Transverse colon (tissue), 4 donors: ENCODE results near the gene EVC. TPM values are rescaled to one million over a fixed set of nuclear protein-coding genes. Genes with fewer than 3 reads are reported as not detected.

Source experiments
- DNase-seq: peaks from one replicate; pipeline ENCODE4 v3.0.0-alpha.2; 2019
- H3K27ac ChIP-seq, 4 donors: fragments of 200-600 bp; sonication (generic); 2 replicates each; pipeline ENCODE4 v1.5.1; 2016 to 2018; ENCODE audit warnings: inconsistent platforms in 4 of 4
- H3K27me3 ChIP-seq: fragments of 200-600 bp; sonication (generic); 2 replicates; pipeline ENCODE4 v1.5.1; 2017; ENCODE audit warnings: inconsistent platforms
- H3K36me3 ChIP-seq, 4 donors: fragments of 200-600 bp; sonication (generic); 2 replicates each; pipeline ENCODE4 v1.5.1; 2017 to 2019; ENCODE audit warnings: inconsistent platforms in 4 of 4
- H3K4me1 ChIP-seq, 4 donors: fragments of 200-600 bp; sonication (generic); 2 replicates each; pipeline ENCODE4 v1.5.1; 2017 to 2020; ENCODE audit warnings: inconsistent platforms in 4 of 4
- H3K4me3 ChIP-seq, 4 donors: fragments of 200-600 bp; sonication (generic); 1 replicate in 1 of 4; 2 replicates in 3 of 4; pipeline versions ENCODE4 v1.5.1 to v1.6.1; 2017 to 2019; ENCODE audit warnings: inconsistent platforms in 4 of 4
- H3K9me3 ChIP-seq, 2 donors: fragments of 200-600 bp; sonication (generic); 2 replicates each; pipeline ENCODE4 v1.5.1; 2017 to 2019; ENCODE audit warnings: inconsistent platforms in 2 of 2
- CTCF ChIP-seq, 5 experiments: fragments of 200-600 bp in 3 of 5; fragments of 450-650 bp in 2 of 5; sonication (generic) in 3 of 5; IDR thresholded peaks; 1 replicate in 2 of 5; 2 replicates in 3 of 5; pipeline ENCODE4 v1.5.1; 2016 to 2017; ENCODE audit warnings: antibody characterized with exemption in 5 of 5, inconsistent platforms in 3 of 5, mild to moderate bottlenecking in 2 of 5, moderate library complexity in 1 of 5
- EP300 ChIP-seq: sonication (generic); formaldehyde crosslinking; IDR thresholded peaks from one replicate; pipeline ENCODE4 v1.6.1; 2017; ENCODE audit warnings: antibody characterized with exemption, low read depth
- POLR2A ChIP-seq: fragments of 450-650 bp; IDR thresholded peaks from one replicate; pipeline ENCODE4 v1.6.1; 2016; ENCODE audit warnings: antibody characterized with exemption, mild to moderate bottlenecking, moderate library complexity
- POLR2AphosphoS5 ChIP-seq, 3 donors: sonication (generic); formaldehyde crosslinking; IDR thresholded peaks; one replicate each; pipeline ENCODE4 v1.6.1; 2016; ENCODE audit warnings: antibody characterized with exemption in 3 of 3
- WGBS, 2 donors: methylation state at CpG; one replicate each; pipeline ENCODE4 v1.1.5; 2018; ENCODE audit warnings: low coverage in 1 of 2; 5-methylcytosine and 5-hydroxymethylcytosine counted together
- in situ Hi-C, 4 donors: fragments of 200-750 bp; cut with MboI; loops; one replicate each; pipeline versions ENCODE4 v1.15.0 to v1.15.1; 2017; ENCODE audit warnings: low sequenced_read_pairs in 3 of 4, low pct_ligation_motif_present in 1 of 4, low pct_unique_long_range_greater_than_20kb in 1 of 4
- intact Hi-C: fragments of 100-400 bp; cut with DNase I; formaldehyde crosslinking; loops from one replicate; pipeline ENCODE4 v1.15.1; 2023; ENCODE audit warnings: low total_unique reads
- total RNA-seq, 4 donors: library from RNA; depleted of rRNA; stranded (reverse); fragments of >200 nt; gene quantifications; one replicate each; pipeline ENCODE4 v1.1.0, GENCODE V29; 2016

Gene EVC
- total RNA-seq, 4 donors from 2014 or later: 6.0 to 45.8 (median 12.0) TPM

- TF ChIP-seq POLR2AphosphoS5 (IDR thresholded peaks at IDR 0.05) (no peak), EP300 (no peak), POLR2A (no peak), CTCF (IDR thresholded peaks at IDR 0.05) (no peak)
- DNase-seq: no peak
- 85 to 95% methylated on average over 2 of the region's 2 CpGs for WGBS, 2 donors
- Histone ChIP-seq H3K9me3 (no peaks in the 10 kb centered on the region), H3K27ac (no peak overlapping the region), H3K36me3 (no peaks in the 10 kb centered on the region), H3K27me3 (no peaks in the 10 kb centered on the region), H3K4me3 (no peak overlapping the region), H3K4me1 (no peaks in the 10 kb centered on the region)
- intact Hi-C loops (no loop called here), in situ Hi-C loops (no loop called here)
Measured at GRCh38 chr4:5738061-5738460, 27.1 kb downstream of the EVC start.

- WGBS, 2 donors: 93 to 95% methylated on average over 2 of the region's 2 CpGs
- Histone ChIP-seq H3K27me3 (no peaks in the 10 kb centered on the region), H3K4me3 (no peak overlapping the region), H3K4me1 (no peaks in the 10 kb centered on the region), H3K27ac (no peak overlapping the region), H3K9me3 (no peaks in the 10 kb centered on the region), H3K36me3 (no peaks in the 10 kb centered on the region)
- TF ChIP-seq POLR2AphosphoS5 (IDR thresholded peaks at IDR 0.05): no peak
- intact Hi-C loops (no loop called here), in situ Hi-C loops (no loop called here)
- no peak for DNase-seq
Measured at GRCh38 chr4:5742388-5742787, 31.4 kb downstream of the EVC start.

GRCh38 chr4:5742968-5743367, 32.0 kb downstream of the EVC start:
- no peak for DNase-seq
- no peak for TF ChIP-seq POLR2AphosphoS5 (IDR thresholded peaks at IDR 0.05)
- TF ChIP-seq EP300: no peak
- no peak for TF ChIP-seq CTCF (IDR thresholded peaks at IDR 0.05)
- TF ChIP-seq POLR2A: no peak
- Histone ChIP-seq H3K36me3 (no peaks in the 10 kb centered on the region), H3K9me3 (no peaks in the 10 kb centered on the region), H3K27ac (no peak overlapping the region), H3K27me3 (no peaks in the 10 kb centered on the region), H3K4me3 (no peak overlapping the region), H3K4me1 (no peaks in the 10 kb centered on the region)
- in situ Hi-C loops (no loop called here), intact Hi-C loops (no loop called here)
- WGBS, 2 donors: 70 to 79% methylated on average over 1 to 2 of the region's 2 CpGs

- TF ChIP-seq CTCF (IDR thresholded peaks at IDR 0.05) (no peak), EP300 (no peak), POLR2A (no peak), POLR2AphosphoS5 (IDR thresholded peaks at IDR 0.05) (no peak)
- Histone ChIP-seq H3K9me3 (no peaks in the 10 kb centered on the region), H3K27me3 (no peaks in the 10 kb centered on the region), H3K36me3 (no peaks in the 10 kb centered on the region), H3K4me3 (no peak overlapping the region), H3K27ac (no peak overlapping the region), H3K4me1 (no peaks in the 10 kb centered on the region)
- DNase-seq: no peak
- intact Hi-C loops (no loop called here), in situ Hi-C loops (no loop called here)
- 80 to 84% methylated on average over 3 to 5 of the region's 5 CpGs for WGBS, 2 donors
Measured at GRCh38 chr4:5746250-5746649, 35.2 kb downstream of the EVC start.
